Stimulated activated CD4-positive, alpha-beta T cell treated with anti-CD3 and anti-CD28 coated beads, Interleukin-1b, Interleukin-23, amount 100 ng/mL, for 24 hours (primary cell): ENCODE results near the gene ADAMTSL3.
"Not testable (repeated sequence)": the region's sequence is repeated elsewhere in the genome, so short reads cannot be mapped to it uniquely, and the experiment has no call there.

Experiments used
- DNase-seq, 4 experiments: peaks; one replicate each; pipeline ENCODE4 v3.0.0-alpha.2; 2020; ENCODE audit warnings: low read depth in 4 of 4, low spot score in 1 of 4

The ADAMTSL3 gene

GRCh38 chr15:83745771-83746170, 91.8 kb downstream of the ADAMTSL3 start:
- DNase-seq = no peak

GRCh38 chr15:83746231-83746630, 92.3 kb downstream of the ADAMTSL3 start:
- no peak for DNase-seq

GRCh38 chr15:83747050-83747717, 93.3 kb downstream of the ADAMTSL3 start:
- DNase-seq = no peak

GRCh38 chr15:83747718-83748110, 93.8 kb downstream of the ADAMTSL3 start:
- no peak for DNase-seq

- DNase-seq = no peak
These were observed 100.1 kb downstream of the ADAMTSL3 start for GRCh38 chr15:83753872-83754493.

- not testable (repeated sequence) for DNase-seq
These were observed 103.4 kb downstream of the ADAMTSL3 start for GRCh38 chr15:83757291-83757690.

GRCh38 chr15:83762367-83762766, 108.4 kb downstream of the ADAMTSL3 start:
- DNase-seq = no peak

GRCh38 chr15:83764201-83764838, 110.4 kb downstream of the ADAMTSL3 start:
- no peak for DNase-seq

GRCh38 chr15:83766339-83766738, 112.4 kb downstream of the ADAMTSL3 start:
- no peak for DNase-seq

GRCh38 chr15:83767741-83768140, 113.8 kb downstream of the ADAMTSL3 start:
- DNase-seq = no peak

- no peak for DNase-seq
These were observed 115.6 kb downstream of the ADAMTSL3 start for GRCh38 chr15:83769411-83769999.

- DNase-seq = no peak
These were observed 121.8 kb downstream of the ADAMTSL3 start for GRCh38 chr15:83775738-83776137.

GRCh38 chr15:83776986-83777385, 123.1 kb downstream of the ADAMTSL3 start:
- DNase-seq = no peak

- DNase-seq = no peak
These were observed 129.3 kb downstream of the ADAMTSL3 start for GRCh38 chr15:83783227-83783626.

- no peak for DNase-seq
These were observed 131.1 kb downstream of the ADAMTSL3 start for GRCh38 chr15:83784975-83785374.

- DNase-seq = no peak
These were observed 132.4 kb downstream of the ADAMTSL3 start for GRCh38 chr15:83786336-83786735.

GRCh38 chr15:83793069-83793468, 139.1 kb downstream of the ADAMTSL3 start:
- DNase-seq = no peak

- DNase-seq = no peak
These were observed 140.3 kb downstream of the ADAMTSL3 start for GRCh38 chr15:83794209-83794608.

- DNase-seq = no peak
These were observed 155.4 kb downstream of the ADAMTSL3 start for GRCh38 chr15:83809345-83809744.

GRCh38 chr15:83810110-83810509, 156.2 kb downstream of the ADAMTSL3 start:
- DNase-seq = no peak

- DNase-seq = no peak
These were observed 159.8 kb downstream of the ADAMTSL3 start for GRCh38 chr15:83813682-83814081.

GRCh38 chr15:83815506-83815905, 161.6 kb downstream of the ADAMTSL3 start:
- no peak for DNase-seq
